LNCAP (cell line): ENCODE data around the gene UBAP1.

ENCODE experiments used
- CTCF ChIP-seq: fragments of 450-650 bp; IDR thresholded peaks from 2 replicates; pipeline ENCODE4 v1.5.1; 2017; ENCODE audit warnings: mild to moderate bottlenecking

Gene UBAP1

GRCh38 chr9:34272101-34272541 is 93.3 kb downstream of the UBAP1 start:
- TF ChIP-seq CTCF: no peak

GRCh38 chr9:34275811-34276210 is 97.0 kb downstream of the UBAP1 start:
- TF ChIP-seq CTCF: no peak

- TF ChIP-seq CTCF: no peak
These were observed 97.9 kb downstream of the UBAP1 start for GRCh38 chr9:34276772-34277171.

DNA sequence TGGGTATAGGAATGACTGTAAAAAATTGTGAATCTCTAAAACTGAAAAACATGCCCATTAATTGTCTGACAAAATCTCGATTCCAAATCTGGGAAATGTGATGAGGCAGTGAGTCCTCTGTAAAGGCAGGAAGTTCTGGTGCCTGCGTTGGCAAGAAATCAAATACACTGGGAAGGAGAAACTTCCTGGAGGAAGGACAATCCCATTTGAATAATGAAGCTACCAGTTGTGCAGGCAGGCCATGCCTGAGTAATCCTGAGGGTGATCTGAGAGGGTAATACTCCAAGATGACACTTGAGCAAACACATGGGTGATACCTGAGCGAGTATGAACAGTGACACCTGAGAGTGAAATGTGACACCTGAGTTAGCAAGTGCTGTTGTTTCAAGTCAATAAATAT is 100.6 kb downstream of the UBAP1 start:
- no peak for TF ChIP-seq CTCF

DNA sequence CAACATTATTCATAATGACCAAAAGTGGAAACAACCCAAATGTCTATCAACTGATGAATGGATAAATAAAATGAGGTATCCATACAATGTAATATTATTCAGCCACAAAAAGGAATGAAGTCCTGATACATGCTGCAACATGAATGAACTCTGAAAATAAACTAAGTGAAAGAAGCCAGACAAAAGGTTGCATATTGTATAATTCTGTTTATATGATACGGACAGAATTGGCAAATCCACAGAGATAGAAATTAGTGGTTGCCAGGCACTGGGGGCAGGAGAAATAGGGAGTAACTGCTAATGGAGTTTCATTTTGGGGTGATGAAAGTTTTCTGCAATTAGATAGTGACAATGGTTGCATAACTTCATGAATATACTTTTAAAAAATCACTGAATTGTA is 103.3 kb downstream of the UBAP1 start:
- TF ChIP-seq CTCF: no peak

- no peak for TF ChIP-seq CTCF
These were observed 110.3 kb downstream of the UBAP1 start for GRCh38 chr9:34289159-34289558.

DNA sequence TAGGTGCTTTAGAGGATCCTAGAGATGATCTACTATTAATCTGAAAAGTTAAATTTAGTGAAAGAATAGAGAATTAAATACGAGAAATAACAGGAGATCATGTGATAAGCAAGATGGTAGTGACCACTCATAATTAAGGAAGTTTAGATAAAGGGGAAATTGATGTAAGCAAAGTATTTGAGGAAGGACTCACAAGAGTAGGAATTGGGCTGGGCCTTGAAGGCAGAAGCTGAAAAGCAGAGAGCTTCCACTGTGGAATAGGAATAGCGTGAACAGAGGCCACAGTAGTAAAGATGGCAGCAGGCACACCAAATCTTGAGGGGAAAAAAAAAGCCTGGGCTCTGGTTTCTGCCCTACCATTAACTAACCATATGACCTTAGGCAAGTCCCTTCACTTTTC is 112.2 kb downstream of the UBAP1 start:
- no peak for TF ChIP-seq CTCF

GRCh38 chr9:34291423-34291822 is 112.6 kb downstream of the UBAP1 start:
- TF ChIP-seq CTCF: no peak
